OCI-LY3 (cell line): Measurements from ENCODE around the gene ASTN2.

Source experiments
- H2AFZ ChIP-seq: fragments of 200-600, 300-600 bp; shearing (Covaris generic); 2 replicates; pipeline ENCODE4 v1.6.0; 2014; ENCODE audit warnings: antibody characterized with exemption, low read depth, low read length
- H3K27ac ChIP-seq: fragments of 200-600, 300-600 bp; sonication (generic); 2 replicates; pipeline ENCODE4 v1.5.1; 2014; ENCODE audit warnings: mild to moderate bottlenecking, low read length, moderate library complexity, mixed read lengths
- H3K27me3 ChIP-seq: fragments of 200-600, 300-600 bp; sonication (generic); 2 replicates; pipeline ENCODE4 v1.6.1; 2014; ENCODE audit warnings: low read depth, low read length, mixed read lengths
- H3K36me3 ChIP-seq: fragments of 200-600, 300-600 bp; sonication (generic); replicated peaks from 2 replicates; pipeline ENCODE3; 2014; ENCODE audit warnings: low read depth, low read length, mixed read lengths
- H3K4me1 ChIP-seq: fragments of 300-600, 200-600 bp; sonication (generic); 2 replicates; pipeline ENCODE4 v1.6.1; 2014; ENCODE audit warnings: low read length, mixed read lengths
- H3K4me2 ChIP-seq: fragments of 200-600, 300-600 bp; sonication (generic); 2 replicates; pipeline ENCODE4 v1.6.1; 2014; ENCODE audit warnings: low read length, mixed read lengths
- H3K4me3 ChIP-seq: fragments of 300-600, 200-600 bp; sonication (generic); 2 replicates; pipeline ENCODE4 v1.5.1; 2014; ENCODE audit warnings: antibody characterized with exemption, mild to moderate bottlenecking, low read length, moderate library complexity
- H3K79me2 ChIP-seq: fragments of 300-600, 200-600 bp; shearing (Covaris generic); 2 replicates; pipeline ENCODE4 v1.6.1; 2014; ENCODE audit warnings: mild to moderate bottlenecking, low read length, mixed read lengths
- H3K9ac ChIP-seq: fragments of 300-600, 200-600 bp; shearing (Covaris generic); 2 replicates; pipeline ENCODE4 v1.6.0; 2014; ENCODE audit warnings: mild to moderate bottlenecking, low read length, moderate library complexity
- H3K9me3 ChIP-seq: fragments of 200-600, 300-600 bp; shearing (Covaris generic); 2 replicates; pipeline ENCODE4 v1.6.1; 2014; ENCODE audit warnings: low read length, mixed read lengths; ENCODE audit not compliant: insufficient read depth
- H4K20me1 ChIP-seq: fragments of 200-600, 300-600 bp; sonication (generic); 2 replicates; pipeline ENCODE4 v1.6.1; 2016; ENCODE audit warnings: low read length, mixed read lengths; ENCODE audit not compliant: insufficient read depth
- CTCF ChIP-seq: fragments of 200-600, 300-600 bp; sonication (generic); IDR thresholded peaks from 2 replicates; pipeline ENCODE4 v1.5.1; 2014; ENCODE audit warnings: antibody characterized with exemption, low read length, low read depth
- EZH2phosphoT487 ChIP-seq: fragments of 200-600 bp; shearing (Covaris generic); IDR thresholded peaks from 2 replicates; pipeline ENCODE4 v1.6.1; 2018; ENCODE audit warnings: antibody characterized with exemption, mixed run types, low read depth

ASTN2 gene

GRCh38 chr9:116904165-116904564, 510.7 kb downstream of the ASTN2 start:
- no peak for TF ChIP-seq EZH2phosphoT487
- TF ChIP-seq CTCF = peak; percentile 15; the same call in 1 of the 2 replicates
- no peak overlapping the region for H3K4me3 ChIP-seq
- H3K27me3 ChIP-seq = peaks cover 18% of the 10 kb centered on the region; the same call in 1 of the 2 replicates
- no peak overlapping the region for H2AFZ ChIP-seq
- no peaks in the 10 kb centered on the region for H4K20me1 ChIP-seq
- H3K36me3 ChIP-seq = no peaks in the 10 kb centered on the region
- no peaks in the 10 kb centered on the region for H3K79me2 ChIP-seq
- no peaks in the 10 kb centered on the region for H3K9me3 ChIP-seq
- no peak overlapping the region for H3K9ac ChIP-seq
- no peak overlapping the region for H3K27ac ChIP-seq
- H3K4me1 ChIP-seq = no peaks in the 10 kb centered on the region
- H3K4me2 ChIP-seq = no peak overlapping the region

DNA sequence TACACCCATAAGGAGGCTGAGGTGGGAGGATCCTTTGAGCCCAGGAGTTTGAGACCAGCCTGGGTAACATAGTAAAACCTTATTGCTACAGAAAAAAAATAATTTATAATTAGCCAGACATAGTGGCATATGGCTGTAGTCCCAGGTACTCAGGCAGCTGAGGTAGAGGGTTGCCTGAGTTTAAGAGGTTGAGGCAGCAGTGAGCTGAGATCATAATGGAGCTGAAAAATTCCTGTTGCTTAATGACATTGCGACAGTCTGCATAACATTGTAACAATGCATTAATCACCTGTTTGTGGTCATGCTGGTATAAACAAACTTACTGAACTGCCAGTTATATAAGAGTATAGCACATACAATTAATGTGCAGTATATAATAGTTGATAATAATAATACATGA, 513.6 kb downstream of the ASTN2 start:
- no peak for TF ChIP-seq CTCF
- TF ChIP-seq EZH2phosphoT487 = no peak
- H3K4me1 ChIP-seq = no peaks in the 10 kb centered on the region
- no peaks in the 10 kb centered on the region for H3K36me3 ChIP-seq
- peaks cover 4% of the 10 kb centered on the region; the same call in 1 of the 2 replicates for H3K27me3 ChIP-seq
- H3K27ac ChIP-seq = no peak overlapping the region
- no peak overlapping the region for H3K4me3 ChIP-seq
- H2AFZ ChIP-seq = no peak overlapping the region
- no peaks in the 10 kb centered on the region for H4K20me1 ChIP-seq
- H3K79me2 ChIP-seq = no peaks in the 10 kb centered on the region
- H3K4me2 ChIP-seq = no peak overlapping the region
- H3K9ac ChIP-seq = no peak overlapping the region
- no peaks in the 10 kb centered on the region for H3K9me3 ChIP-seq

- no peak overlapping the region for H2AFZ ChIP-seq
- no peak overlapping the region for H3K4me3 ChIP-seq
- H3K4me2 ChIP-seq = no peak overlapping the region
- no peaks in the 10 kb centered on the region for H4K20me1 ChIP-seq
- no peak overlapping the region for H3K9ac ChIP-seq
- H3K79me2 ChIP-seq = no peaks in the 10 kb centered on the region
- TF ChIP-seq EZH2phosphoT487 (no peak), CTCF (no peak)
- no peaks in the 10 kb centered on the region for H3K9me3 ChIP-seq
- H3K27me3 ChIP-seq = no peaks in the 10 kb centered on the region
- H3K4me1 ChIP-seq = no peaks in the 10 kb centered on the region
- no peaks in the 10 kb centered on the region for H3K36me3 ChIP-seq
- no peak overlapping the region for H3K27ac ChIP-seq
Measured at GRCh38 chr9:116900543-116900942, 514.3 kb downstream of the ASTN2 start.

- Histone ChIP-seq H3K4me1 (no peaks in the 10 kb centered on the region), H3K79me2 (no peaks in the 10 kb centered on the region), H3K4me3 (no peak overlapping the region), H4K20me1 (no peaks in the 10 kb centered on the region), H3K27me3 (no peaks in the 10 kb centered on the region), H3K9ac (no peak overlapping the region), H2AFZ (no peak overlapping the region), H3K9me3 (no peaks in the 10 kb centered on the region), H3K4me2 (no peak overlapping the region), H3K27ac (no peak overlapping the region), H3K36me3 (no peaks in the 10 kb centered on the region)
- TF ChIP-seq EZH2phosphoT487 (no peak), CTCF (no peak)
Measured at GRCh38 chr9:116900007-116900367, 514.9 kb downstream of the ASTN2 start.
